T47D (cell line): ENCODE results near the gene TEP1.
"Not testable (repeated sequence)": the region's sequence is repeated elsewhere in the genome, so short reads cannot be mapped to it uniquely, and the experiment has no call there.

Experiments
- DNase-seq, 2 experiments: peaks; one replicate each; pipeline versions ENCODE4 v3.0.0 to v3.0.0-alpha.2; 2011 to 2012; ENCODE audit warnings: low read depth in 1 of 2, low spot score in 1 of 2
- JUND ChIP-seq: IDR thresholded peaks from 2 replicates; pipeline ENCODE4 v1.6.1; 2012; ENCODE audit warnings: low read depth
- in situ Hi-C: cut with HindIII; loops from 2 replicates; pipeline ENCODE4 v1.10.0; 2016; ENCODE audit warnings: low sequenced_read_pairs, low pct_unique_long_range_greater_than_20kb

The TEP1 gene

GRCh38 chr14:20341646-20342045, 71.7 kb downstream of the TEP1 start:
- TF ChIP-seq JUND = no peak
- in situ Hi-C loops = no loop called here
- no peak for DNase-seq

- DNase-seq, in situ Hi-C loops: not testable (repeated sequence)
Measured at GRCh38 chr14:20341032-20341431, 72.3 kb downstream of the TEP1 start.

- TF ChIP-seq JUND = no peak
- no peak for DNase-seq
- in situ Hi-C loops = no loop called here
Measured at GRCh38 chr14:20334017-20334416, 79.3 kb downstream of the TEP1 start.

- TF ChIP-seq JUND = no peak
- in situ Hi-C loops = no loop called here
- DNase-seq = no peak
Measured at GRCh38 chr14:20333494-20333841, 79.8 kb downstream of the TEP1 start.

GRCh38 chr14:20332788-20333493, 80.4 kb downstream of the TEP1 start, which contains the start of gene CCNB1IP1:
CCNB1IP1 (minus strand) TSS chr14:20333279; CDS start chr14:20316523, 16,756 bp downstream.
- DNase-seq = peak; percentile 76 to 89
- in situ Hi-C loops = no loop called here

GRCh38 chr14:20332431-20332787, 80.9 kb downstream of the TEP1 start:
- TF ChIP-seq JUND = no peak
- DNase-seq = no peak
- in situ Hi-C loops = no loop called here

More at GRCh38 chr14:20332788-20333493, 80.4 kb downstream of the TEP1 start, which contains the start of gene CCNB1IP1:
- no peak for TF ChIP-seq JUND

- no peak for TF ChIP-seq JUND
- in situ Hi-C loops = no loop called here
- no peak for DNase-seq
Measured at GRCh38 chr14:20331053-20331613, 82.2 kb downstream of the TEP1 start.

GRCh38 chr14:20329355-20329754, 83.9 kb downstream of the TEP1 start:
- in situ Hi-C loops = no loop called here
- DNase-seq = no peak
- TF ChIP-seq JUND = no peak

GRCh38 chr14:20328705-20329104, 84.6 kb downstream of the TEP1 start:
- DNase-seq = no peak
- no peak for TF ChIP-seq JUND
- in situ Hi-C loops = no loop called here

- peak; percentile 25 to 56 for DNase-seq
- in situ Hi-C loops = no loop called here
- TF ChIP-seq JUND = no peak
Measured at GRCh38 chr14:20327005-20327869, 86.1 kb downstream of the TEP1 start.

GRCh38 chr14:20317720-20318119, 95.6 kb downstream of the TEP1 start:
- no peak for DNase-seq
- TF ChIP-seq JUND = no peak
- in situ Hi-C loops = no loop called here
